Measurements from ENCODE around the gene FAM187B.

DNA sequence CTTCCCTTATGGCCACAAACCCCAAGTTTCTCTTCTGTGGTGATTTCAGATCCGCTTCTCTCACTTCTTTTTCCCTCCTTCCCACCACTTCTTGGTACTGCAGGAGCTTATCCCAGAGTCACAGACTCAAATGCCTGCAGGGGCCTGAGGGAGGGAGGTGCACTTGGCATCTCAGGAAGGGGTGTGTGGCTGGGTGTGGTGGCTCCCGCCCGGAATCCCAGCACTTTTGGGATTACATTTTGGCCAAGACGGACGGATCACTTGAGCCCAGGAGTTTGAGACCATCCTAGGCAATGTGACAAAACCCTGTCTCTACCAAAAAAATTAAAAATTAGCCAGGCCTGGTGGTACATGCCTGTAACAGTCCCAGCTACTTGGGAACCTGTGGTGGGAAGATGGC is 45.8 kb upstream of the FAM187B start:
- TF ChIP-seq, protein P1, sequence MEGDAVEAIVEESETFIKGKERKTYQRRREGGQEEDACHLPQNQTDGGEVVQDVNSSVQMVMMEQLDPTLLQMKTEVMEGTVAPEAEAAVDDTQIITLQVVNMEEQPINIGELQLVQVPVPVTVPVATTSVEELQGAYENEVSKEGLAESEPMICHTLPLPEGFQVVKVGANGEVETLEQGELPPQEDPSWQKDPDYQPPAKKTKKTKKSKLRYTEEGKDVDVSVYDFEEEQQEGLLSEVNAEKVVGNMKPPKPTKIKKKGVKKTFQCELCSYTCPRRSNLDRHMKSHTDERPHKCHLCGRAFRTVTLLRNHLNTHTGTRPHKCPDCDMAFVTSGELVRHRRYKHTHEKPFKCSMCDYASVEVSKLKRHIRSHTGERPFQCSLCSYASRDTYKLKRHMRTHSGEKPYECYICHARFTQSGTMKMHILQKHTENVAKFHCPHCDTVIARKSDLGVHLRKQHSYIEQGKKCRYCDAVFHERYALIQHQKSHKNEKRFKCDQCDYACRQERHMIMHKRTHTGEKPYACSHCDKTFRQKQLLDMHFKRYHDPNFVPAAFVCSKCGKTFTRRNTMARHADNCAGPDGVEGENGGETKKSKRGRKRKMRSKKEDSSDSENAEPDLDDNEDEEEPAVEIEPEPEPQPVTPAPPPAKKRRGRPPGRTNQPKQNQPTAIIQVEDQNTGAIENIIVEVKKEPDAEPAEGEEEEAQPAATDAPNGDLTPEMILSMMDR (IDR thresholded peaks at IDR 0.05) = no peak
- TF ChIP-seq POLR2A (IDR thresholded peaks at IDR 0.05) = no peak
